Lung (tissue), 12 donors: ENCODE data around the gene FRMD4A. TPM values are rescaled to one million over a fixed set of nuclear protein-coding genes. Genes with fewer than 3 reads are reported as not detected.
A peak's percentile ranks its signal among the peaks of the same experiment; 100 is the strongest.
"Not testable (repeated sequence)": the region's sequence is repeated elsewhere in the genome, so short reads cannot be mapped to it uniquely, and the experiment has no call there.

ENCODE experiments used
- ATAC-seq: fragments of 200-7000 bp; cut with Tn5 transposase; one replicate; pipeline ENCODE4 v1.9.1; 2020; ENCODE audit warnings: moderate number of reproducible peaks; ENCODE audit not compliant: insufficient read depth, low FRiP score
- DNase-seq, 3 donors: peaks; one replicate each; pipeline ENCODE4 v3.0.0-alpha.2; 2013 to 2017
- H3K27ac ChIP-seq, 2 donors: one replicate each; pipeline ENCODE4 v1.5.1; 2013; ENCODE audit warnings: mild to moderate bottlenecking in 2 of 2, moderate library complexity in 2 of 2, control low read depth in 1 of 2, inconsistent platforms in 1 of 2, low read depth in 1 of 2, low read length in 1 of 2
- H3K27me3 ChIP-seq, 3 donors: one replicate each; pipeline ENCODE4 v1.5.1; 2013; ENCODE audit warnings: low read length in 2 of 3; ENCODE audit not compliant: control insufficient read depth in 3 of 3, insufficient read depth in 3 of 3
- H3K36me3 ChIP-seq, 4 donors: one replicate each; pipeline ENCODE4 v1.5.1; 2013; ENCODE audit warnings: low read length in 4 of 4, mild to moderate bottlenecking in 1 of 4, moderate library complexity in 1 of 4; ENCODE audit not compliant: control insufficient read depth in 4 of 4, insufficient read depth in 4 of 4
- H3K4me1 ChIP-seq, 5 donors: one replicate each; pipeline ENCODE4 v1.5.1; 2013; ENCODE audit warnings: low read length in 5 of 5, mild to moderate bottlenecking in 2 of 5, moderate library complexity in 1 of 5; ENCODE audit not compliant: control insufficient read depth in 5 of 5, insufficient read depth in 5 of 5
- H3K4me3 ChIP-seq: one replicate; pipeline ENCODE4 v1.5.1; 2013; ENCODE audit warnings: mild to moderate bottlenecking, control low read depth, moderate library complexity
- H3K9ac ChIP-seq, 2 donors: one replicate each; pipeline ENCODE4 v1.5.1; 2013; ENCODE audit warnings: low read length in 2 of 2, control low read depth in 1 of 2; ENCODE audit not compliant: insufficient read depth in 1 of 2
- H3K9me3 ChIP-seq, 4 donors: one replicate each; pipeline ENCODE4 v1.5.1; 2013; ENCODE audit warnings: low read length in 3 of 4, mild to moderate bottlenecking in 1 of 4, moderate library complexity in 1 of 4; ENCODE audit not compliant: control insufficient read depth in 4 of 4, insufficient read depth in 3 of 4
- WGBS, 2 donors: extraction: QIAGEN DNeasy Blood & Tissue Kit; methylation state at CpG; one replicate each; pipeline ENCODE4 v1.1.7; 2013; 5-methylcytosine and 5-hydroxymethylcytosine counted together
- polyA plus RNA-seq, 2 donors: library from polyadenylated mRNA; stranded (reverse); fragments of 200-250 nt; gene quantifications; one replicate each; pipeline ENCODE4 v1.2.1, GENCODE V29; 2013
- total RNA-seq, 2 donors: library from RNA; depleted of rRNA in 1 of 2; stranded (reverse); fragments of >200 nt in 1 of 2; gene quantifications; one replicate each; pipeline ENCODE4 v1.2.1, GENCODE V29; 2014 to 2021
- TF ChIP-seq, protein P1 (sequence below): IDR thresholded peaks from 2 replicates; pipeline ENCODE4 v1.5.1; 2012; ENCODE audit warnings: mild to moderate bottlenecking; ENCODE audit errors: control extremely low read depth, extremely low read depth
- donor health status: control.
- donor health status: control.
- donor health status: Bipolar disorder and iron deficiency.
- donor health status: healthy.
- donor health status: DM: yes; HTN: yes; CAD: no.

The FRMD4A gene
- total and polyA plus RNA-seq, 4 donors, result 12.0 to 64.5 (median 29.3) TPM

DNA sequence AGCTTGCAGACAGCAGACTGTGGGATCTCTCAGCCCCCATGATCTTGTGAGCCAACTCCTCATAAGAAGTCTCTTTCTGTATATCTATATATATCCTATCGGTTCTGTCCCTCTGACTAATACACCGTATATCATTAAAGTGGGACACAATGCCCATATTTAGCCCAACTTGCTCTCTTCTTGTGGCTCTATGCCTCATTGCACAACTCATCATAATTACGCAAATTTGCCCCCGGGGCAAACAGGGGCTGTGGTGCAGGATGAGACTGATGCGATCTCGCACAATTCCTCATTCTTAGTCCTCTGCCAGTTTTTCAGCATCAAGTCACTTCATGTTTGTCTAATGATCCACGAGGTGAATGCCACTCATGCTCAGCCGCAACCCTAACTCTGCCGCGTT is 560.8 kb downstream of the FRMD4A start:
- H3K36me3 ChIP-seq, result peaks cover 0 to 3% (median 0%) of the 10 kb centered on the region in 4 donors
- ATAC-seq (no peak), DNase-seq (no peak)
- H3K27ac ChIP-seq, result no peak overlapping the region
- H3K4me1 ChIP-seq, result no peaks in the 10 kb centered on the region
- 52 to 78% methylated on average over 10 of the region's 10 CpGs for WGBS, 2 donors
- no peak overlapping the region for H3K9ac ChIP-seq
- no peak overlapping the region for H3K4me3 ChIP-seq
- TF ChIP-seq, protein P1, sequence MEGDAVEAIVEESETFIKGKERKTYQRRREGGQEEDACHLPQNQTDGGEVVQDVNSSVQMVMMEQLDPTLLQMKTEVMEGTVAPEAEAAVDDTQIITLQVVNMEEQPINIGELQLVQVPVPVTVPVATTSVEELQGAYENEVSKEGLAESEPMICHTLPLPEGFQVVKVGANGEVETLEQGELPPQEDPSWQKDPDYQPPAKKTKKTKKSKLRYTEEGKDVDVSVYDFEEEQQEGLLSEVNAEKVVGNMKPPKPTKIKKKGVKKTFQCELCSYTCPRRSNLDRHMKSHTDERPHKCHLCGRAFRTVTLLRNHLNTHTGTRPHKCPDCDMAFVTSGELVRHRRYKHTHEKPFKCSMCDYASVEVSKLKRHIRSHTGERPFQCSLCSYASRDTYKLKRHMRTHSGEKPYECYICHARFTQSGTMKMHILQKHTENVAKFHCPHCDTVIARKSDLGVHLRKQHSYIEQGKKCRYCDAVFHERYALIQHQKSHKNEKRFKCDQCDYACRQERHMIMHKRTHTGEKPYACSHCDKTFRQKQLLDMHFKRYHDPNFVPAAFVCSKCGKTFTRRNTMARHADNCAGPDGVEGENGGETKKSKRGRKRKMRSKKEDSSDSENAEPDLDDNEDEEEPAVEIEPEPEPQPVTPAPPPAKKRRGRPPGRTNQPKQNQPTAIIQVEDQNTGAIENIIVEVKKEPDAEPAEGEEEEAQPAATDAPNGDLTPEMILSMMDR, result no peak
- no peaks in the 10 kb centered on the region for H3K9me3 ChIP-seq
- H3K27me3 ChIP-seq, result no peaks in the 10 kb centered on the region

DNA sequence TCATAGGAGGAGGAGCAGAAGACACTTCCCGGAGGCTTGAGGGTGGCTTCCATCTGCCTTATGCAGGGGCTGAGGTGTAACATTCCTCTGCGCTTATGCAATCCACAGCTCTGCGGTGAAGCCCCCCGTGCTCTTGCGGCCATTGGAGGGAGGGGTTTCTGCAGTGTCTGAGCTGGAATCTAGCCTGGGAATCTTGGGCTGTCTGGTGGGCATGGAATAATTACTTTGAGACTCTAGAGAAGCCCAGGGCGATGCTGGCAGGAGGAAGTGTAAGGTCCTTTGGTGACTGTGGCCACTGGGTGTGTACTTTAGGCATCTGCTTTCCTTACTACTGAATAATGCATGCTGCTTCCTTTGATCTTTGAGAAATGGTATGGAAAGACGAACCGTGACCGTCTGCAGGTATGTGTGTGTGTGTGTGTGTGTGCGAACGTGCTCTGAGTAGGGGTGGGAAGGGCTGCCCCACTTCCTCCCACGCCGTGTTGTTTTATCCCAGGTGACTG is 563.0 kb downstream of the FRMD4A start:
- ATAC-seq (no peak), DNase-seq (no peak)
- Histone ChIP-seq H3K27ac (no peak overlapping the region), H3K36me3 (no peaks in the 10 kb centered on the region), H3K9ac (no peak overlapping the region), H3K4me1 (no peaks in the 10 kb centered on the region), H3K9me3 (no peaks in the 10 kb centered on the region), H3K27me3 (no peaks in the 10 kb centered on the region), H3K4me3 (no peak overlapping the region)
- TF ChIP-seq, protein P1, result no peak
- WGBS, 2 donors, result 66 to 67% methylated on average over 13 of the region's 13 CpGs

DNA sequence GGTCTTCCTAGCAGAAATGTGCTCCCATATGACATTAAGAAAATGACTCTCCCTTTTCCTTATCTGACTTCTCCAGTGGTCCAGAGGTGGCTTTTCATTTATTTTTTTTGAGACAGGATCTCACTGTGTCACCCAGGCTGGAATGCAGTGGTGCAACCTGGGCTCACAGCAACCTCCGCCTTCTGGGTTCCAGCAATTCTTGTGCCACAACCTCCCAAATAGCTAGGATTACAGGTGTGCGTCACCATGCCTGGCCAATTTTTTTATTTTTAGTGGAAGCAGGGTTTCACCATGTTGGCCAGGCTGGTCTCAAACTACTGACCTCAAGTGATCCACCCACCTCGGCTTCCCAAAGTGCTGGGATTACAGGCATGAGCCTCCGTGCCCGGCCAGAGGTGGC is 563.6 kb downstream of the FRMD4A start:
- WGBS, 2 donors, result 96% methylated on average over 5 of the region's 5 CpGs
- not testable (repeated sequence) for H3K36me3 ChIP-seq, H3K4me3 ChIP-seq, DNase-seq, H3K27ac ChIP-seq, ATAC-seq, H3K9me3 ChIP-seq, H3K27me3 ChIP-seq, H3K4me1 ChIP-seq, H3K9ac ChIP-seq

DNA sequence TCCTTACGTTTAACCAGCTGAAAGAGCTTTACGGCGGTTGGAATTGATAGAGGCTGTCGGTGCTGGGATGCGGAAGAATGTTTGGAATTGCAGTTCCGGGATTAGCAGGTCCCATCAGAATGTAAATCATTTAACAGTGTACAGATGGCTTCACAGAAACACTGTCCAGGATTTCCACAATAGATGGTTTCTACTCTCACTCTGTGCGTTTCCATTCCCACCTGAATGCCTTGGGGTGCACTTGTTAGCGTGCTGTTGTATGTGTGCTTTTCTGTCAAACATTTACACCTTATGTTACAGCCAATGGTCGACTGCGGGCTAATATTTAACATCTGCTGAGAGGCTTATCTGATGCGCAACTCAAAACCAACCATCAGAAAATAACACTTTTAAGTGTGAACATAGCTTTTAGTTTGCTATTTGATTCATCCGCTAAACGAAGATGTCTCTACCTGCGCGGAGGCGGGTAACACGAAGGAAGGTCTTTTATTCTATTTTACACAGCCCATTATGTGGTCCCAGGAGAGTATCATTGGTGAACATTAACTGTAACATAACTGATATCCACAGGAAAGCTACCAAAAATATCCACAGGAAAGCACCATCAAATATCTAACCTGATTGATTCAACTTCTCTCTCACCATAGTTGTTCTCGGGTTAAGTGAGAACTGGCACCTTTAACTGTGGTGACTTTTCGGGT is 564.9 kb downstream of the FRMD4A start:
- no peak for ATAC-seq
- Histone ChIP-seq H3K4me1 (no peaks in the 10 kb centered on the region), H3K4me3 (no peak overlapping the region), H3K9me3 (no peaks in the 10 kb centered on the region), H3K9ac (no peak overlapping the region), H3K27ac (no peak overlapping the region), H3K36me3 (no peaks in the 10 kb centered on the region), H3K27me3 (no peaks in the 10 kb centered on the region)
- peak; percentile 24 to 59 (median 24) for DNase-seq
- WGBS, 2 donors, result 72 to 84% methylated on average over 19 of the region's 19 CpGs
- TF ChIP-seq, protein P1, result no peak
